Body of pancreas (tissue), 4 donors: Measurements from ENCODE around the gene IFNA10. TPM values are rescaled to one million over a fixed set of nuclear protein-coding genes. Genes with fewer than 3 reads are reported as not detected.
"Not testable (repeated sequence)": the region's sequence is repeated elsewhere in the genome, so short reads cannot be mapped to it uniquely, and the experiment has no call there.

ENCODE experiments used
- ATAC-seq: fragments of 150-250 bp; one replicate; pipeline ENCODE4 v1.9.1; 2016
- DNase-seq, 4 donors: peaks; one replicate each; pipeline ENCODE4 v3.0.0-alpha.2; 2019
- H3K27ac ChIP-seq, 4 donors: fragments of 200-600 bp; sonication (generic); 1 replicate in 3 of 4; 2 replicates in 1 of 4; pipeline versions ENCODE4 v1.5.1 to v1.6.1; 2016 to 2019; ENCODE audit warnings: mild to moderate bottlenecking in 1 of 4, mixed read lengths in 1 of 4, moderate library complexity in 1 of 4
- H3K27me3 ChIP-seq, 2 donors: fragments of 200-600 bp; sonication (generic); one replicate each; pipeline ENCODE4 v1.6.0; 2016; ENCODE audit warnings: mild to moderate bottlenecking in 1 of 2
- H3K36me3 ChIP-seq, 2 donors: fragments of 200-600 bp; sonication (generic); replicated peaks in 1 of 2; 2 replicates each; pipeline ENCODE4 v1.5.1; 2016; ENCODE audit warnings: low read depth in 2 of 2; ENCODE audit not compliant: insufficient read depth in 1 of 2
- H3K4me1 ChIP-seq: fragments of 200-600 bp; sonication (generic); one replicate; pipeline ENCODE4 v1.6.0; 2016
- H3K4me3 ChIP-seq, 2 donors: fragments of 200-600 bp; sonication (generic); 1 replicate in 1 of 2; 2 replicates in 1 of 2; pipeline ENCODE4 v1.5.1; 2016 to 2019
- H3K9me3 ChIP-seq, 3 donors: fragments of 200-600 bp; sonication (generic); 1 replicate in 2 of 3; 2 replicates in 1 of 3; pipeline ENCODE4 v1.5.1; 2016
- POLR2A ChIP-seq, 3 donors: fragments of 450-650 bp; IDR thresholded peaks; one replicate each; pipeline ENCODE4 v1.6.1; 2016; ENCODE audit warnings: antibody characterized with exemption in 3 of 3, mild to moderate bottlenecking in 2 of 3
- WGBS, 2 donors: methylation state at CpG; one replicate each; pipeline ENCODE4 v1.1.5; 2017; 5-methylcytosine and 5-hydroxymethylcytosine counted together
- intact Hi-C: fragments of 100-400 bp; cut with DNase I; formaldehyde crosslinking; loops from one replicate; pipeline ENCODE4 v1.15.1; 2023
- total RNA-seq, 2 donors: library from RNA; depleted of rRNA; stranded (reverse); fragments of >200 nt; gene quantifications; one replicate each; pipeline ENCODE4 v1.1.0, GENCODE V29; 2016
- TF ChIP-seq, protein P1 (sequence below), 7 experiments: fragments of 450-650 bp in 4 of 7; fragments of 200-600 bp in 3 of 7; sonication (generic) in 3 of 7; IDR thresholded peaks; one replicate each; pipeline ENCODE4 v1.5.1; 2016 to 2019; ENCODE audit warnings: antibody characterized with exemption in 7 of 7

The IFNA10 gene
- total RNA-seq, 2 donors from 2014 or later = not detected

DNA sequence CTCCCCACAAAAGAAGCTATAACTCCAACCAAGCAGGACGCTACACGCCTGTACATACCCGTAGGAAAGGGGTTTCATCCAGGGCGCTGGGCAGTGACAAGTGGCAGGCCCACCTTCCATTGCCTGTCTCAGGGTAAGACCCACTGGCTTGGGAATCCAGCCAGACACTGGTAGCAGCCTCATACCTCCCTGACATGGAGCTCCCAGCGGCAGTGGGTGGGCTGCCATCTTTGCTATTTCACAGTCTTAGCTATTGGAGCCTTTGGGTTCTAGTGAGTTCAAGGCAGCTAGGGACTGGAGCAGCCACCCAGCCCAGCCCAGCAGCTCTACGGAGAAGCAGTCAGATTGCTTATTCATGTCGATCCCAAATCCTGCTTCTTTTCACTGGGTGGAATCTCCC lies 3.4 kb upstream of the IFNA10 start:
- DNase-seq (no peak), ATAC-seq (no peak)
- Histone ChIP-seq H3K9me3 (no peaks in the 10 kb centered on the region), H3K36me3 (no peaks in the 10 kb centered on the region), H3K27ac (no peak overlapping the region), H3K27me3 (no peaks in the 10 kb centered on the region), H3K4me3 (no peak overlapping the region), H3K4me1 (no peaks in the 10 kb centered on the region)
- WGBS, 2 donors = 71 to 85% methylated on average over 3 to 7 of the region's 7 CpGs
- no peak for TF ChIP-seq POLR2A (IDR thresholded peaks at IDR 0.05)
- TF ChIP-seq, protein P1, sequence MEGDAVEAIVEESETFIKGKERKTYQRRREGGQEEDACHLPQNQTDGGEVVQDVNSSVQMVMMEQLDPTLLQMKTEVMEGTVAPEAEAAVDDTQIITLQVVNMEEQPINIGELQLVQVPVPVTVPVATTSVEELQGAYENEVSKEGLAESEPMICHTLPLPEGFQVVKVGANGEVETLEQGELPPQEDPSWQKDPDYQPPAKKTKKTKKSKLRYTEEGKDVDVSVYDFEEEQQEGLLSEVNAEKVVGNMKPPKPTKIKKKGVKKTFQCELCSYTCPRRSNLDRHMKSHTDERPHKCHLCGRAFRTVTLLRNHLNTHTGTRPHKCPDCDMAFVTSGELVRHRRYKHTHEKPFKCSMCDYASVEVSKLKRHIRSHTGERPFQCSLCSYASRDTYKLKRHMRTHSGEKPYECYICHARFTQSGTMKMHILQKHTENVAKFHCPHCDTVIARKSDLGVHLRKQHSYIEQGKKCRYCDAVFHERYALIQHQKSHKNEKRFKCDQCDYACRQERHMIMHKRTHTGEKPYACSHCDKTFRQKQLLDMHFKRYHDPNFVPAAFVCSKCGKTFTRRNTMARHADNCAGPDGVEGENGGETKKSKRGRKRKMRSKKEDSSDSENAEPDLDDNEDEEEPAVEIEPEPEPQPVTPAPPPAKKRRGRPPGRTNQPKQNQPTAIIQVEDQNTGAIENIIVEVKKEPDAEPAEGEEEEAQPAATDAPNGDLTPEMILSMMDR (IDR thresholded peaks at IDR 0.05) = no peak
- intact Hi-C loops = no loop called here

DNA sequence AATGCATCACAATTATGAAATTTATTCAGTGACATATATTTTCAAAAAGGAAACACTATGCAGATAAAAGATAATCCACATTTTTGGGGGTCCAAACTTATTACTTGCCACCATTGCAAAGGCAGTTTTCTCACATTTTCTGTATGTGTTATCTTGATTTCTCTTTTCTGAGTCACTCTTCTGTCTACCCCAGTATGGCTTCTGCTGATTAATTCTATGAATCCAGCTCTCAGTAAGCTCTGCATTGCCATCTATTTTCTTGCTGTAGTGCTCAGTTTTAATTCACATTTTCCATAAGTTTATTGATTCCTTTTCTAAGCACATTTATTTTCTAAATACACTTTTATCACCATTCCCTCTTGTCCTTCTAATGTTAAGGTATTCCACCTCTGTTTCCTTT lies 1.7 kb downstream of the IFNA10 start:
- no peak overlapping the region for H3K27ac ChIP-seq
- intact Hi-C loops = no loop called here
- H3K4me3 ChIP-seq = no peak overlapping the region
- DNase-seq (no peak), ATAC-seq (no peak)
- no peaks in the 10 kb centered on the region for H3K27me3 ChIP-seq
- no peaks in the 10 kb centered on the region for H3K36me3 ChIP-seq
- H3K4me1 ChIP-seq = no peaks in the 10 kb centered on the region
- no peak for TF ChIP-seq POLR2A (IDR thresholded peaks at IDR 0.05)
- TF ChIP-seq, protein P1 (IDR thresholded peaks at IDR 0.05) = no peak
- H3K9me3 ChIP-seq = no peaks in the 10 kb centered on the region

DNA sequence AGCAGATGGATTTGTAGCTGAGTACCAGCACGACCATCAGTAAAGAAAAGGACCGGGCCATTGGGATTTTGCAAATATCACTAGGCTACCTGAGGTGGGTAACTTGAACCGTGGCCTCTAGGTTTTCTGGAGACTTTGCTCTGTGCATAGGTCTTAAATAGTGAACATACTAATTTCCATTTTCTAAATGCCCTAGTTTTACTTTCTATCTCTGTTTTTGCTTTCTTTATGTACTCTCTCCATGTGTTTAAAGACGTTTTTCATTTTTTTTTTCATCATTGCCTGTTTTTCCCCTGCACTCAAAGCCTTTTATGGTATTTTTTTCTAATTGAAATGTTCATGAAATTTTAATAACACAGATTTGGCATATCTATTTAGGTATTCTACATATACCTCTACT lies 4.8 kb downstream of the IFNA10 start, which contains the start of gene IFNA7:
TSS of gene IFNA7 (minus strand) at position 101 of the 400 bp plus-strand sequence. CDS start at position 61, 40 bp downstream.
- H3K27me3 ChIP-seq, H3K27ac ChIP-seq, H3K9me3 ChIP-seq, H3K36me3 ChIP-seq, DNase-seq, ATAC-seq, intact Hi-C loops, H3K4me1 ChIP-seq, H3K4me3 ChIP-seq: not testable (repeated sequence)
- 47 to 66% methylated on average over 4 of the region's 4 CpGs for WGBS, 2 donors

DNA sequence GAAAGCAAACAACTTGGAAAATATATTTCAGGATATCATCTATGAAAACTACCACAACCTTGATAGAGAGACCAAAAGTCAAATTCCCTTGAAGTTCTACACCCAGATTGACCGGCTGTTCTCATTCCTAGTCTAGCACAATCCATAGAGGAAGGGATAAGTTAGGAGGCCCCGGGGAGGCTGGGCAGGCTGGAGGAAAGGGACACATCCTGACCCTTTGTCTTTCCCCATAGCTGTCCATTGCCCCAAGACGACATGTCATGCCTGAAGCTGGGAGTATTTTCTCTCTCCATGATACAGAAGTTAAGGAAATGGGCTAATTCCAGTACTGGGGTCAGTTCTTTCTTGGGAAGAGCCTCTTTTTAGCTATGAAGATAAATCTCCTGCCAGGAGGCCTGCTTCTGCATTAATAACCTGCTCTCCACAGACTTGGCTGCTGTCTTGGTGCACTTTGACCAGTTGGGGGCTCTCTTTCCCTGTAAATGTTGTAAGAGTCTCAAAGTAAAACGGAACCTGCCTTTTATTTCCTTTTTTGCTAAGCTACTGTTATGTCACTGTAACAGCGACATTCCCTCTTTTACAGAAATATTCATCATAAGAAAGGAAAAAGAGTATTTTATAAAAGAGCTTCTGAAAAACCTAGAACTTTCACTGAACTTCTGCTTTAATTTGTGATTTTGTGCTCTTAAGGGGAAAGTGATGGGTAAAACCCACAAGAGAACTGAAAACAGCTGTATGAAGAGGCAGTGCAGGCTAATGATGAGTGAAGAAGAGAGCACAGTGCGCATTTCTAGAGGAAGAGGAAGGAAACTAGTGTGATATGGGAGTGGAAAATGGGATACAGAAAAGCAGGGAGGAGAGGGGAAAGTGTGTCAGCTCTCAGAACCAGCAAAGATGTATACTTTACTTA lies 11.8 kb downstream of the IFNA10 start:
- H3K4me1 ChIP-seq, H3K27me3 ChIP-seq, H3K36me3 ChIP-seq, H3K9me3 ChIP-seq, H3K27ac ChIP-seq, intact Hi-C loops, H3K4me3 ChIP-seq: not testable (repeated sequence)
- ATAC-seq (peak; percentile 62), DNase-seq (peak in 2 of 4 donors; percentile 17 to 33)
- 34 to 35% methylated on average over 6 of the region's 6 CpGs for WGBS, 2 donors
- TF ChIP-seq, protein P1 (IDR thresholded peaks at IDR 0.05) = peak; percentile 8 to 45 (median 37)

DNA sequence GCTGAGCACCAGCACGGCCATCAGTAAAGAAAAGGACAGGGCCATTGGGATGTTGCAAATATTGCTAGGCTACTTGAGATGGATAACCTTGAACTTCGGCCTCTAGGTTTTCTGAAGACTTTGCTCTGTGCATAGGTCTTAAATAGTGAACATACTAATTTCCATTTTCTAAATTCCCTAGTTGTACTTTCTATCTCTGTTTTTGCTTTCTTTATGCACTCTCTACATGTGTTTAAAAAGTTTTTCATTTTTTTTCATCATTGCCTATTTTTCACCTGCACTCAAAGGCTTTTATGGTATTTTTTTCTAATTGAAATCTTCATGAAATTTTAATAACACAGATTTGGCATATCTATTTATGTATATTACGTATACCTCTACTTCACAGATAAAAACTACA lies 19.5 kb downstream of the IFNA10 start, which contains the start of gene IFNA4:
TSS of gene IFNA4 (minus strand) at position 101 of the 400 bp plus-strand sequence. CDS start at position 45, 56 bp downstream.
- H3K4me1 ChIP-seq, intact Hi-C loops, H3K27ac ChIP-seq, H3K9me3 ChIP-seq, DNase-seq, H3K36me3 ChIP-seq, ATAC-seq, H3K27me3 ChIP-seq, H3K4me3 ChIP-seq: not testable (repeated sequence)
- WGBS, 2 donors = 65 to 74% methylated on average over 3 of the region's 3 CpGs
